ENCODE data around the gene FERD3L.

The FERD3L gene

GRCh38 chr7:19113002-19113350 lies 32.2 kb downstream of the FERD3L start:
- H3K36me3 ChIP-seq (ENCODE audit: control insufficient read depth, insufficient read depth, low read length) = no peaks in the 10 kb centered on the region
- H3K4me1 ChIP-seq (ENCODE audit: control insufficient read depth, insufficient read depth, low read length) = peaks cover 5% of the 10 kb centered on the region
- H3K27me3 ChIP-seq (ENCODE audit: control insufficient read depth, insufficient read depth, low read length) = peaks cover 15% of the 10 kb centered on the region
- no peak overlapping the region for H3K9ac ChIP-seq (ENCODE audit: low read length)
- no peak overlapping the region for H3K4me3 ChIP-seq (ENCODE audit: low read length)
- H3K27ac ChIP-seq (ENCODE audit: low read depth, low read length) = no peak overlapping the region

GRCh38 chr7:19112274-19113001 lies 32.8 kb downstream of the FERD3L start:
- H3K27ac ChIP-seq (ENCODE audit: low read depth, low read length) = no peak overlapping the region
- H3K27me3 ChIP-seq (ENCODE audit: control insufficient read depth, insufficient read depth, low read length) = peaks cover 19% of the 10 kb centered on the region
- H3K36me3 ChIP-seq (ENCODE audit: control insufficient read depth, insufficient read depth, low read length) = no peaks in the 10 kb centered on the region
- peaks cover 5% of the 10 kb centered on the region for H3K4me1 ChIP-seq (ENCODE audit: control insufficient read depth, insufficient read depth, low read length)
- H3K9ac ChIP-seq (ENCODE audit: low read length) = no peak overlapping the region
- H3K4me3 ChIP-seq (ENCODE audit: low read length) = no peak overlapping the region

GRCh38 chr7:19111474-19112273 lies 33.5 kb downstream of the FERD3L start:
- no peak overlapping the region for H3K9ac ChIP-seq (ENCODE audit: low read length)
- peaks cover 5% of the 10 kb centered on the region for H3K4me1 ChIP-seq (ENCODE audit: control insufficient read depth, insufficient read depth, low read length)
- no peak overlapping the region for H3K27ac ChIP-seq (ENCODE audit: low read depth, low read length)
- no peaks in the 10 kb centered on the region for H3K36me3 ChIP-seq (ENCODE audit: control insufficient read depth, insufficient read depth, low read length)
- H3K27me3 ChIP-seq (ENCODE audit: control insufficient read depth, insufficient read depth, low read length) = peaks cover 21% of the 10 kb centered on the region
- no peak overlapping the region for H3K4me3 ChIP-seq (ENCODE audit: low read length)

GRCh38 chr7:19110776-19111175 lies 34.4 kb downstream of the FERD3L start:
- no peak overlapping the region for H3K4me3 ChIP-seq (ENCODE audit: low read length)
- no peak overlapping the region for H3K27ac ChIP-seq (ENCODE audit: low read depth, low read length)
- no peaks in the 10 kb centered on the region for H3K4me1 ChIP-seq (ENCODE audit: control insufficient read depth, insufficient read depth, low read length)
- H3K27me3 ChIP-seq (ENCODE audit: control insufficient read depth, insufficient read depth, low read length) = peaks cover 14% of the 10 kb centered on the region
- no peak overlapping the region for H3K9ac ChIP-seq (ENCODE audit: low read length)
- H3K36me3 ChIP-seq (ENCODE audit: control insufficient read depth, insufficient read depth, low read length) = no peaks in the 10 kb centered on the region

GRCh38 chr7:19110026-19110730 lies 35.0 kb downstream of the FERD3L start:
- H3K9ac ChIP-seq (ENCODE audit: low read length) = no peak overlapping the region
- no peaks in the 10 kb centered on the region for H3K4me1 ChIP-seq (ENCODE audit: control insufficient read depth, insufficient read depth, low read length)
- no peaks in the 10 kb centered on the region for H3K36me3 ChIP-seq (ENCODE audit: control insufficient read depth, insufficient read depth, low read length)
- H3K27ac ChIP-seq (ENCODE audit: low read depth, low read length) = no peak overlapping the region
- no peak overlapping the region for H3K4me3 ChIP-seq (ENCODE audit: low read length)
- H3K27me3 ChIP-seq (ENCODE audit: control insufficient read depth, insufficient read depth, low read length) = peaks cover 14% of the 10 kb centered on the region

- Histone ChIP-seq H3K9ac (ENCODE audit: low read length) (no peak overlapping the region), H3K27ac (ENCODE audit: low read depth, low read length) (no peak overlapping the region), H3K36me3 (ENCODE audit: control insufficient read depth, insufficient read depth, low read length) (no peaks in the 10 kb centered on the region), H3K27me3 (ENCODE audit: control insufficient read depth, insufficient read depth, low read length) (peaks cover 14% of the 10 kb centered on the region), H3K4me3 (ENCODE audit: low read length) (no peak overlapping the region), H3K4me1 (ENCODE audit: control insufficient read depth, insufficient read depth, low read length) (no peaks in the 10 kb centered on the region)
Measured at GRCh38 chr7:19109000-19109946, 35.9 kb downstream of the FERD3L start.

- peak overlapping the region; percentile 40 for H3K4me3 ChIP-seq (ENCODE audit: low read length)
- no peak overlapping the region for H3K9ac ChIP-seq (ENCODE audit: low read length)
- no peaks in the 10 kb centered on the region for H3K4me1 ChIP-seq (ENCODE audit: control insufficient read depth, insufficient read depth, low read length)
- no peaks in the 10 kb centered on the region for H3K36me3 ChIP-seq (ENCODE audit: control insufficient read depth, insufficient read depth, low read length)
- H3K27me3 ChIP-seq (ENCODE audit: control insufficient read depth, insufficient read depth, low read length) = peaks cover 14% of the 10 kb centered on the region
- no peak overlapping the region for H3K27ac ChIP-seq (ENCODE audit: low read depth, low read length)
Measured at GRCh38 chr7:19107356-19108146, 37.7 kb downstream of the FERD3L start.

- Histone ChIP-seq H3K27ac (ENCODE audit: low read depth, low read length) (no peak overlapping the region), H3K4me3 (ENCODE audit: low read length) (peak overlapping the region; percentile 40), H3K36me3 (ENCODE audit: control insufficient read depth, insufficient read depth, low read length) (no peaks in the 10 kb centered on the region), H3K27me3 (ENCODE audit: control insufficient read depth, insufficient read depth, low read length) (peaks cover 14% of the 10 kb centered on the region), H3K9ac (ENCODE audit: low read length) (no peak overlapping the region), H3K4me1 (ENCODE audit: control insufficient read depth, insufficient read depth, low read length) (no peaks in the 10 kb centered on the region)
Measured at GRCh38 chr7:19107081-19107355, 38.2 kb downstream of the FERD3L start.

GRCh38 chr7:19106241-19107080 lies 38.8 kb downstream of the FERD3L start:
- Histone ChIP-seq H3K27me3 (ENCODE audit: control insufficient read depth, insufficient read depth, low read length) (peaks cover 14% of the 10 kb centered on the region), H3K4me3 (ENCODE audit: low read length) (peak overlapping the region; percentile 40), H3K36me3 (ENCODE audit: control insufficient read depth, insufficient read depth, low read length) (no peaks in the 10 kb centered on the region), H3K4me1 (ENCODE audit: control insufficient read depth, insufficient read depth, low read length) (no peaks in the 10 kb centered on the region), H3K27ac (ENCODE audit: low read depth, low read length) (no peak overlapping the region), H3K9ac (ENCODE audit: low read length) (no peak overlapping the region)

GRCh38 chr7:19105546-19105945 lies 39.7 kb downstream of the FERD3L start:
- no peak overlapping the region for H3K27ac ChIP-seq (ENCODE audit: low read depth, low read length)
- H3K4me3 ChIP-seq (ENCODE audit: low read length) = no peak overlapping the region
- no peaks in the 10 kb centered on the region for H3K4me1 ChIP-seq (ENCODE audit: control insufficient read depth, insufficient read depth, low read length)
- peaks cover 14% of the 10 kb centered on the region for H3K27me3 ChIP-seq (ENCODE audit: control insufficient read depth, insufficient read depth, low read length)
- no peaks in the 10 kb centered on the region for H3K36me3 ChIP-seq (ENCODE audit: control insufficient read depth, insufficient read depth, low read length)
- H3K9ac ChIP-seq (ENCODE audit: low read length) = no peak overlapping the region

- Histone ChIP-seq H3K36me3 (ENCODE audit: control insufficient read depth, insufficient read depth, low read length) (no peaks in the 10 kb centered on the region), H3K27me3 (ENCODE audit: control insufficient read depth, insufficient read depth, low read length) (peaks cover 14% of the 10 kb centered on the region), H3K4me3 (ENCODE audit: low read length) (no peak overlapping the region), H3K27ac (ENCODE audit: low read depth, low read length) (no peak overlapping the region), H3K9ac (ENCODE audit: low read length) (no peak overlapping the region), H3K4me1 (ENCODE audit: control insufficient read depth, insufficient read depth, low read length) (no peaks in the 10 kb centered on the region)
Measured at GRCh38 chr7:19104811-19105210, 40.4 kb downstream of the FERD3L start.
